NCI-H526 treated with DMSO at 0.1 percent for 48 hours (cell line): ENCODE results near the gene TMEM126A.
"Not testable (repeated sequence)": the region's sequence is repeated elsewhere in the genome, so short reads cannot be mapped to it uniquely, and the experiment has no call there.

Experiments used
- DNase-seq: peaks from one replicate; lab custom pipeline; 2025; lab: John Stamatoyannopoulos, UW

Gene TMEM126A

DNA sequence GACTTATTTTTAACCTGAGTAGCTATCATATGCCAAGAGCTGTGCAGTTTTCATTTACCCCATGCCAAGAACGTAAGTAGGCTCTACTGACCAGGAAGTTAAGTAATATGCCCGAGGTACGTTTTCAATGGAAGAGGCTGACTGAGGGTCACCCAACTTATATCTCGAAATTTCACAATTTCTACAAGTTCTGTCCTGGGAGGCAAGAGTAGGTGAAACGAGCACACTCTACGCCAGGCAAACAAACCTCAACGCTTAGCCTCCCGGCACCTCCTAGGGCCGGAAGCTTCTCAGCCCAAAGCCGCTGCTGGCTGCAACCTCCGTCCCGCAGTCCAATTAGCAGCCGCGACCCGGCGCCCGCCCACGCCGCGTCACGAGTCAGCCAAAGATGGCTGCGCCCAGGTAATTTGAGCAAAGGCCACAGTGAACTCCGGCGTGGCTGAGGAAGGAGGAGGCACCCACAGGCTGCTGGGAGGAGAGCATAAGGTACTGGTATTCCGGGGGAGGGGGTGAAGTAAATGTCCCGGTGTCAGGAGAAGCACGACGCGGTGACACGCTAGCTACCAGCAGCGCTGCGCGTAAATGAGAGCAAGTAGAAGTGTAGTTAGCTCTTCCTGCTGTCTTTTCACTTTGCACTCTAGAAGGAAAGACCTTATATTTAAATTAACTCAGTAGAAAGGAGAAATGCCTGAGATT is at the start of gene TMEM126A:
TSS of gene TMEM126A (plus strand) at position 364 of the 696 bp plus-strand sequence. CDS start 2,289 bp downstream, outside the sequence.
- DNase-seq, result peak; percentile 96

DNA sequence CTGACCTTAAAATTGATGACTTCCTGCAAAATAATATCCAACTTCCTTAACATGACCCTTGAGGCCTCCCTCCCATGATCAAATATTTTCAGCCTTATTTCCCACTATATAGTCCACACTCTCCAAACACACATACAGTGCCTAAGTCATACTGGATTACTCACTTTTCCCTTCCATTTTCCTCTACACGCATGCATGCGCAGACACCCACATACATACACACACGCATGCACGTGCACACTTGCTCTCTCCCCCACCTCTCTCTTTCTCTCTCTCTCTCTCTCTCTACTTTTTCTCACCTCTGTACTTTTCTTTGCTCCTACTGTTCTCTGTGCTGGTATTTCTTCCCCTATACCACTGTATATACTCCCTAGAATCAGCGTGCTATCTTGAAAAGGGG is 48.7 kb upstream of the TMEM126A start:
- DNase-seq, result no peak

DNA sequence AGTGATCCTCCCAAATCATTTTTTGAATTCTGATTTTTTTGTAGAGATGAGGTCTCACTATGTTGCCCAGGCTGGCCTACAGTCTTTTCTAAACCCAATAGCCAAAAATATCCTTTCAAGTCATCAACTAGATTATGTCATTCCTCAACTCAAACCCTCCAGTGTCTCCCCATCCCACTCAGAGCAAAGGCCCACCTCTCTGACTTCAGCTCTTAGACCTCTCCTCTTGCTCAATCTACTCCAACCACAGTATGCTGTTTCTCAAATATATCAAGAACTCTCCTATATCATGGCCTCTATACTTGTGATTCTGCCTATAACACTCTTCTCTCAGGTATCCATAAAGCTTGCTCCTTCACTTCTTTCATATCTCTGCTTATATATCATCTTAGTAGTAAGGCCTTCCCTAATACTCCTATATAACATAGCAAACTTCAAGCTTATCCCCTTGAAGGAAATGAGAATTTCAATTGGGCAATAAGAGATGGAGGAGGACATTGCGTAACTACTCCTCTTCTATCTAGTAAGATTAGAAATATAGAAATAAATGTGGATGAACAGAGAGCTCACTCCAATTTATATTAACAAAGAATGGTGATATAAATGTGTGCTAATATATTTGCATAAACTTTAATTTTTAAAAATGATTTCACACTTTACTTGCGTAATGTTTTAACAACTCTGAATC is 45.1 kb upstream of the TMEM126A start:
- DNase-seq, result no peak

DNA sequence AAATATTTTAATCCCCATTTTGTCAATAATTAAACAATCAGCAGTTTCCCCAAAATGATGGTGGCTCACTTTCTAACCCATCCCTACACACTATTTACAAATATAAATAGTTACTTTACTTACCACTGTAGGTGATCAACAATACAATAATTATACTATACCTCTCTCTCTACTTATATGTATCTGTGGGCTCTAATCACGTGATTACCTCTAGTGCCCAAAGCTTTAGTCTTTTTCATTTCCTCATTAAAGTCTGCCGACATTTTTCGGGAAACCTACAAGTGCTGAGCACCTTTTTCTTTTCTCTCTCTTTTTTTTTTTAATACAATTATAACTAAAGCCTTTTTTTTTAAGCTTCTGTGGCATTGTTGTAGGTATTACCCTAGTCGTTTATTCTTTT is 44.5 kb upstream of the TMEM126A start:
- DNase-seq, result no peak

DNA sequence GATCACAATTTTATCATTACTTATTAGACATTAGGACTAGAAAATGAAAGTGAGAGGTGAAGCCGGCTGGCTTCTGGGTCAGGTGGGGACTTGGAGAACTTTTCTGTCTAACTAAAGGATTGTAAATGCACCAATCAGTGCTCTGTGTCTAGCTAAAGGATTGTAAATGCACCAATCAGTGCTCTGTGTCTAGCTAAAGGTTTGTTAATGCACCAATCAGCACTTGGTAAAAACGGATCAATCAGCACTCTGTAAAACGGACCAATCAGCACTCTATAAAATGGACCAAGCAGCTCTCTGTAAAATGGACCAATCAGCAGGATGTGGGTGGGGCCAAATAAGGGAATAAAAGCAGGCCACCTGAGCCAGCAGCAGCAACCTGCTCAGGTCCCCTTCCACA is 41.5 kb upstream of the TMEM126A start:
- DNase-seq, result not testable (repeated sequence)

DNA sequence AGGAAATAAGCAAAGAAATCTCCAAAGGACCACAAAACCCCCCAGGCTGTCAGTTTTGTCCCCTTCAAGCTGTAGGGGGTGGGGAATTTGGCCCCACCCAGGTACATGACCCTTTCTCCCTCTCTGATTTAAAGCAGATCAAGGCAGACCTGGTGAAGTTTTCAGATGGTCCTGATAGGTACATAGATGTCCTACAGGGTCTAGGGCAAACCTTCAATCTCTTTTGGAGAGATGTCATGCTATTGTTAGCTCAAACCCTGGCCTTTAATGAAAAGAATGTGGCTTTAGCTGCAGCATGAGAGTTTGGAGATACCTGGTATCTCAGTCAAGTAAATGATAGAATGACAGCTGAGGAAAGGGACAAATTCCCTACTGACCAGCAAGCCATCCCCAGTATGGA is 39.1 kb upstream of the TMEM126A start:
- not testable (repeated sequence) for DNase-seq

DNA sequence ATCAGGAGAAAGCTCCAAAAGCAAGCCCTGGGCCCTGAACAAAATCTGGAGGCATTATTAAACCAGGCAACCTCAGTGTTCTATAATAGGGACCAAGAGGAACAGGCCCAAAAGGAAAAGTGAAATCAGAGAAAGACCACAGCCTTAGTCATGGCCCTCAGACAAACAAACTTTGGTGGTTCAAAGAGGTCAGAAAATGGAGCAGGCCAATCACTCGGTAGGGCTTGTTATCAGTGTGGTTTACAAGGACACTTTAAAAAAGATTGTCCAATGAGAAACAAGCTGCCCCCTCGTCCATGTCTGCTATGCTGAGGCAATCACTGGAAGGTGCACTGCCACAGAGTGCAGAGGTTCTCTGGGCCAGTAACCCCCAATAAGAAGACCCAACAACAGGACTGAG is 38.5 kb upstream of the TMEM126A start:
- DNase-seq, result not testable (repeated sequence)

DNA sequence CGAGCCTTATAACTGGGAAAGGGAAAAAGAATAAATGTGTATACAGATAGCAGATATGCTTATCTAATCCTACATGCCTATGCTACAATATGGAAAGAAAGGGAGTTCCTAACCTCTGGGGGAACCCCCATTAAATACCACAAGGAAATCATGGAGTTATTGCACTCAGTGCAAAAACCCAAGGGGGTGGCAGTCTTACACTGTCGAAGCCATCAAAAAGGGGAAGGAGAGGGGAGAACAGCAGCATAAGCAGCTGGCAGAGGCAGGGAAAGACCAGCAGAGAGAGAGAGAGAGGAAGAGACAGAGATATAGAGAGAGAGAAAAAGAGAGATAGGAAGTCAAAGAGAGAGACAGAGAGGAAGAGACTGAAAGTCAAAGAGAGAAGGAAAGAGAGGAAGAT is 36.1 kb upstream of the TMEM126A start:
- not testable (repeated sequence) for DNase-seq

DNA sequence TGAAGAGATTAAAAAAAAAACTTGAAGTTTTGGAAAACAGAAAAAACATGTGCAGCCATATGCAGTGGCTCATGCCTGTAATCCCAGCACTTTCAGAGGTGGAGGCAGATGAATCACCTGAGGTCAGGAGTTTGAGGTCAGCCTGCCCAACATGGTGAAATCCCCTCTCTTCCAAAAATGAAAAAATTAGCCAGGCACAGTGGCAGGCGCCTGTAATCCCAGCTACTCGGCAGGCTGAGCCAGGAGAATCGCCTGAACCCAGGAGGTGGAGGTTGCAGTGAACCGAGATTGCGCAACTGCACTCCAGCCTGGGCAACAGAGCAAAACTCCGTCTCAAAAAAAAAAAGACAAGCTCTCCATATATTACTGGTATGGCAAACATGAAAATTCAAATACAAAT is 28.3 kb upstream of the TMEM126A start:
- DNase-seq, result no peak

DNA sequence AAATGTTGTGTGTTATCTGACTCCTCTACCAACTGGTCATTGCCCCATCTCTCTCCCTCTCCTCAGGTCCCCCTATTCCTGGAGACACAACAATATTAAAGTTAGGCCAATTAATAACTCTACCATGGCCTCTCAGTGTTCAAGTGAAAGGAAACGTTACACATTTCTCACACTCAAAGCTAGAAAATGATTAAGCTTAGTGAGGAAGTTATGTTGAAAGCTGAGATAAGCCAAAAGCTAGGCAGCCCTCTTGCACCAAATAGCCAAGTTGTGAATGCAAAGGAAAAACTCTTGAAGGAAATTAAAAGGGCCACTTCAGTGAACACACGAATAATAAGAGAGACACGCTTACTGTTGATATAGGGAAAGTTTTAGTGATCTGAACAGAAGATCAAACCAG is 27.5 kb upstream of the TMEM126A start:
- DNase-seq, result no peak

DNA sequence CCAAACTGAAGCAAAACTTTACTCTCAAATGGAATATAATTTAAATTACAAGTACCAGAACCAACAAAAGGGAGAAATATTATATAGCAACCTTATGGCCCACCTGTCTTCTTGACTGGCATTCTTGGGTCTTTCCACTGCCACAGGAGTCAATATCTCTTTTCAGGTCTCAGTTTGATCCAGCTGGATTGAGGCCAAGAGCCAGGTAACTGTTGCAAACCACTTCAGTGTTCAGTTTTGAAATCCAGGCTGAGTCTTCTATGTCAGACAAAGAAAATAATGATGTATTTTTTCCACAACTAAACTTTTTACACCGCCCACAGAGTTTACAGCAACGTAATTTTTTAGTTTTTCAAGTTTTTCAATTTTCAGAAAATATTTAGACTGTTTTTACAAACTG is 21.3 kb upstream of the TMEM126A start:
- no peak for DNase-seq

DNA sequence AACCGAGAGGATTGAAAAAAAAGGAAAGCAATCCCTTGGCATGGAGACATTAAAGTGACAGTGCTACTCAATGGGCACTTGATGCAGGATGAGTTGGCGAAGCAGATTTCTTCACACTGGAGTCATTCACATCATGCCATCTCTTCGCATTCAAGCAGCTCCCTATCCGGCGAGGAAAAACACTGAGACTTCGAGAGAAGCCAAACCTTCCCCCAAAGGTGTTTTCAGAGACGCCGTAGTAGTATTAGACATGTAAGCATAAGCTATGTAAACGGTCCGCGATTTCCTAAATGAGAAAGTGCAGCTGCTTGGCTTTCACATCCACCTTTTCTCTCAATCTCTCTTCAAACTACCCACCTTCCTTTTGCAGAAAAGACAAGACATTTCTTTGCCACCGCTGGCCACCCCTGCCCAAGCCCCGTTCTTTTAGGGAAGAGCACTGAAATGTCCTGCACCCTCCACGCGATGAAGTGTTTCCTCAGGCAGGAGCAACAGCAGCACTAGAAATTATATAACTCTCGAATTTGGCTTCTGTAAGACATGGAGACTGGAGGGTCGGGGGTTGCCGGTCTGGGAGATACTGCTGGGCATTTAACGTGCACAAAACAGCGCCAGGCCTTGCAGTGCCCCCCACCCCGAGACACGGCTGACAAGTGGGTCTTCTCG is 20.3 kb upstream of the TMEM126A start, which contains the start of gene DLG2:
TSS of gene DLG2 (minus strand) at position 13 of the 666 bp plus-strand sequence.
- peak; percentile 49 for DNase-seq

DNA sequence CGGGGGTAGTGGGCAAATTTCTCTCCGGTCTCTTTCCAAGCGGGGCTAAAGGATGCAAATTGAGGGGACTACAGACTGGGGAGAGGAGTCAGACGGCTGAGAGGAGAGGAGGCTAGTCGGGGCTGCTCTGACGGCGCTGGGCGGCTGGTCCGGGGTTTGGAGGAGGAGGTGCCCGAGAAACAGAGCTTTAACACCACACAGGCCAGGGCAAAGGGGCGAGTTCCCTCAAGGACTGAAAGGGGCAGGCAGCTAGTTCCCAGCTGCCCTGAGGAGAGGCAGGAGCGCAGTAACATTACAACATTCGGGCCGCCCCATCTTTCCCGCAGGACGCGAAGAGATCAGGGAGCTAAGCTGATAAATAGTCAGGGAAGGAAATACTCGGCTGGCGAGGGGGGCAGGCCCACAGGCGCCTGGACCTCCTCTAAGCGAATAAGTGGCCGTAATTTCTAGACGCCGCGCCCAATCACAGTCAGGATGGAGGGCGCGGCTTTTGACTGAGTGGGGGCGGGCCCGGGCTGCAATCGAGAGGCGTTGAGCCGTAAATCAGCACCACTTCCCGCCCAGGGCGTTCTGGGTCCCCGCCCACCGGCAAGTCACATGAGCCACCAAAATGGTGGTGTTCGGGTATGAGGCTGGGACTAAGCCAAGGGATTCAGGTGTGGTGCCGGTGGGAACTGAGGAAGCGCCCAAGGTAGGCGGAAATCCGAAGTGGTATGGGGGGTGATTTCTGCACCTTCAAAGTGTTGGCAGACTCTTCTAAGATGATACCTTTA is 19.6 kb upstream of the TMEM126A start, which contains the start of gene TMEM126B:
TSS of gene TMEM126B (plus strand) at position 596 of the 773 bp plus-strand sequence. CDS start at position 611, 15 bp downstream.
- peak; percentile 100 for DNase-seq

DNA sequence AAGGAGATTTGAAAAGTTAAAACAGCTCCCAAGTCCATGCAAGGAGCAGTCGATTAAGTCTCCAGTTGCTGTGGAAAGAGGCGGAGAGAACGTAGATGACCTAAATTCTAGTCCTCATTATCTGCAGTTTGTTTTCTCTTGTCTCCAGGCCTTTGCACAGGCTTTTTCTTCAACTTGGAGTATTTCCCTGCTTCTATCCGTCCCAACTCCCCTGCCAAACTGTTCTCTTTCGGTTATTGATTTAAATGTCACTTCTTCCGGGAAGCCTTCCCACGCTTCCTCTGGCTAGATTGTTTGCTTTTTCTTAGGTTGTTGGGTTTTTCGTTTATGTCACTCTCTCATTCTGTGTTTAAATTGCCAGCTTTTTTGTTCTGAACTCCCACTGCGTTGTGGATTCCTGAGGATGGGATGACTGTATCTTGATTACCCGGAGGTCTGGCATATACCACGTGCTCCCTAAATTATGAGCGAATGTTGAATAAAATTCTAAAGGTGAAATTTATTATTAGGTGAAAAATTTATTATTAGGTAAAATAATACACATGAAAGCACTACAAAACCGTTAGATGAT is 18.9 kb upstream of the TMEM126A start:
- DNase-seq, result no peak

DNA sequence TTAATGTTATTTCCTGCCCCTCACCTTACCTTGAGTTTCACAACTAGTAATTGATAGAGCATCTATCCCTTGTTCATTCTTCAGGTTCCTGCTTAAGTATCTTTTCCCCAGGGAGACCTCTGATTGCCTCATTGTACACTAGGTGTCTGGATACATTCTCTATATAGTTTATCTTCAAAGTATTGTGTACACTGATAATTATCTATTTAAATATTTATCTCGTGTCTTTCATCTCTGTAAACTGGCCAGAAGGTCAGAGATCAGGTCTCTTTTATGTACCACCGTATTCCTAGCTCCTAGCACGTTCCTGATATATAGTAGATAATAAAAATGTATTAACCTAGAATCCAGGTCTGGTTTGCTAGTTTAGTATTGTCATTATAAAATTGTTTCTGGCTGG is 13.0 kb upstream of the TMEM126A start:
- no peak for DNase-seq

DNA sequence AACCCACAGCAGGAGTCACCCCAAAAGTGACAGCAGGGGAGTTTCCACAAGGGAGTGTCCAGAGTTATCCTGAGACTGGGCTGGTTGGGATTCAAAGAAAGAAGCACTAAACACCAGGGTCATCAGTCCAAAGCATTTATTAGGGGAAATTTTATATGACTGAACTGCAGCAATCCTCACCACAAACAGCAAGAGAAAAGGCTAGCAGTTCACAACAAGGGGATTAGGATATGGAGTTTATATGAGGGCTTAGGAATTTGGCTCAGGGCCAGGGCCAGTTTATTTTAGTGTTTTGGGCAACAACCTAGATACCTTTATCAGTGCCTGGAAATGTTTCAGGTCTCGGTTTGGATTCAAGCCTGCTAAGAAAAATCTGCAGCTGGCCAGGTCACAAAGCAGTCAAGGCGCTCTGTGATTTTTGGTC is 4.6 kb upstream of the TMEM126A start:
- DNase-seq, result no peak

DNA sequence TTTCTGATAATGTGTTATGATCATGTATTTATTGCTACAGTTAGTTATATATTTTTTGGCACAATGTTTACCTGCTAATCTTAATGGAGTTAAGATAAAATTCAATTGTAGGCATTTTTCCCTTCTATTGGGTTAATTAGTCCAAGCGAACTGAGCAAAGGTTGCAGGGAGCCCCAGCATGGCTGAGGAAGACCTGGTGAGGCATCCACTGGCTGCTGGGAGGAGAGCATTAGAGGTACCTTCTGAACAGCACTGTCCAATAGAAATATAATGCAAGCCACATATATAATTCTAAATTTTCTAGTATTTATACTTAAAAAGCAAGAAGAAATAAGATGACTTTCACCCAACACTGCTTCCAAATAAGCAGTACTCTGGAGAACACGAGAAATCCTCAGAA is 689 bp upstream of the TMEM126A start:
- no peak for DNase-seq

DNA sequence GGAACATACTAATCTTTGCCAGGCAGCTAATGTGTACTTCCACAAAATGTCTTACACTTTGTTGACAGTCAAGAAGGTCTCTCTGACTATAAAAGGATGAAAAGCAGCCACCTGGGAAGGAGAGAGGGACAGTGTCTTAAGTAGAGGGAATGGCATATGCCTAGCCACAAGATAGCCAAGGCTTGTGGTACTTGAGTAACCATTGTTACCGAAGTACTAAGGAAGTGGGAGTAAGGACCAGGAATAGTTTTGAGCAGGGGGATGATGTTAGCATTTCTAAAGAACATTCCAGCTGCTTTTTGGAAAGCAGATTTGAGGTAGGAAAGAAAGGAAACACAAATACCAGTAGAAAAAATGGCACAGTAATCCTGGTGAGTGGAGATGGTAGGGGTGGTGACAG is 3.4 kb downstream of the TMEM126A start:
- no peak for DNase-seq

DNA sequence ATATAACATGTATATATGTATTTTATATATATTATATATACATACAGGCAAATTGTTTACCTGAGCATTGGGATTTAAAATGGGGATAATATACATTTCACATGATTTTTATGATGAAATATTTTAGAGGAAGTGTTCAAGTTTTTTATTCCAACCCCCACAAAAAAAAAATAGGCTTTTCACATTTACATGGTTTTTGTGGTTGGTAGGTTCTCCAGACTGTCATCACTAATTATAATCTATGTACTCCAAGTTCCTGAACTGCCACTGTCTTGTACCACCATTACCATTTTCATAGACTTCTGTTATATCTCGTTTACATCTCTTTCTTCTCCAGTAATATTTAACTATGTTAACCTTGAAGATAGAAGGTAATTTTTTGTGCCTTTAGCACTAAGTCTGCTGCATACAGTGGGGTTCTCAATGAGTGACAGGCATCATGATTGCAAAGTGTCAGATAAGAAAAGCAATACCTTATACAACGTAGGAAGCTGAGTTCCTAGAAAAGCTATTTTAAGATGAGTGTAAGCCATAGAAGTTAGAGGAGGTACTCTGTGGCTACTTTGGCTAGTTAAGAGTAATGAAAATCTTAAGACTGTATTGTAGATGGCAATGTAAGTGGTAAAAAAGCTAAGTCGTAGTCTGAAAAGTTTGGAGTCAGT is 5.2 kb downstream of the TMEM126A start:
- DNase-seq, result no peak

DNA sequence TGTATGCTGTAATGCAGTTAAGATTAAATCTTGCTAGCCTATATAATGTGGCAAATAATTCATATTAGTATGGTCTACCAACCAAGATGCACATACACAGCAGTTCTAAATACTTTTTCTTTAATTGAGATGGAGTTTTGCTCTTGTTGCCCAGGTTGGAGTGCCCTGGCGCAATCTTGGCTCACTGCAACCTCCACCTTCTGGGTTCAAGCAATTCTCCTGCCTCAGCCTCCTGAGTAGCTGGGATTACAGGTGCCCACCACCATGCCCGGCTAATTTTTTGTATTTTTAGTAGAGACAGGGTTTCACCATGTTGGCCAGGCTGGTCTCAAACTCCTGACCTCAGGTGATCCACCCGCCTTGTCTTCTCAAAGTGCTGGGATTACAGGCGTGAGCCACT is 6.6 kb downstream of the TMEM126A start:
- not testable (repeated sequence) for DNase-seq

DNA sequence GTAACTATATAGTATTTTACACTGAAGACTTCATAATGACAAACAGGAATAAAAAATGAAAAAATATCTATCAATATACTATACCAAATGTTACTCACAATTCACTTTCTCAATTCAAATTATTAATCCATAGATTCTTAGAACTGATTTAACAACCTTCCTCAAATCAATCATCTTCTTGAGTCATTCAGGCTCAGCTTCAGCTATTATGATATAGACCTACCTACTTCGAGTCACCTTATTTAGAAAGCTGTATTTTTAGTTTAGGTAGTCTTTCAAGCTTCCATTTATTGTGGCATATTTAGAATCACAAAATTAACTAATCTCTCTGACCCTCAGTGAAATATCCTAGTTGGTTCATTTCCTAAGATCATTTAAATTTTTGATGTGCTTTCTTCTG is 9.0 kb downstream of the TMEM126A start:
- no peak for DNase-seq
